ENCODE measurements around the gene MAL.

The MAL gene

GRCh38 chr2:95029898-95030341, 4.4 kb downstream of the MAL start:
- TF ChIP-seq, protein P1, sequence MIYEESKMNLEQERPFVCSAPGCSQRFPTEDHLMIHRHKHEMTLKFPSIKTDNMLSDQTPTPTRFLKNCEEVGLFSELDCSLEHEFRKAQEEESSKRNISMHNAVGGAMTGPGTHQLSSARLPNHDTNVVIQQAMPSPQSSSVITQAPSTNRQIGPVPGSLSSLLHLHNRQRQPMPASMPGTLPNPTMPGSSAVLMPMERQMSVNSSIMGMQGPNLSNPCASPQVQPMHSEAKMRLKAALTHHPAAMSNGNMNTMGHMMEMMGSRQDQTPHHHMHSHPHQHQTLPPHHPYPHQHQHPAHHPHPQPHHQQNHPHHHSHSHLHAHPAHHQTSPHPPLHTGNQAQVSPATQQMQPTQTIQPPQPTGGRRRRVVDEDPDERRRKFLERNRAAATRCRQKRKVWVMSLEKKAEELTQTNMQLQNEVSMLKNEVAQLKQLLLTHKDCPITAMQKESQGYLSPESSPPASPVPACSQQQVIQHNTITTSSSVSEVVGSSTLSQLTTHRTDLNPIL (CRISPR knock-in tag; IDR thresholded peaks at IDR 0.05; ENCODE audit: low read depth), result no peak
- no peak for TF ChIP-seq ISL1 (CRISPR knock-in tag; IDR thresholded peaks at IDR 0.05)
- TF ChIP-seq SNAI2 (CRISPR knock-in tag; IDR thresholded peaks at IDR 0.05), result no peak
- no peak for TF ChIP-seq PPARA (CRISPR knock-in tag; IDR thresholded peaks at IDR 0.05; ENCODE audit: borderline replicate concordance)
- TF ChIP-seq TOX (CRISPR knock-in tag; IDR thresholded peaks at IDR 0.05; ENCODE audit: borderline replicate concordance), result no peak
- TF ChIP-seq ZNF70 (CRISPR knock-in tag; IDR thresholded peaks at IDR 0.05), result no peak
- TF ChIP-seq ARNTL (CRISPR knock-in tag; IDR thresholded peaks at IDR 0.05; ENCODE audit: borderline replicate concordance, low read depth), result no peak
- no peak for TF ChIP-seq CSDC2 (CRISPR knock-in tag; IDR thresholded peaks at IDR 0.05)
- no peak for TF ChIP-seq RARB (CRISPR knock-in tag; IDR thresholded peaks at IDR 0.05)
- ATAC-seq, result no peak

- ATAC-seq, result no peak
These were observed 5.0 kb downstream of the MAL start for GRCh38 chr2:95030496-95030895.

More at GRCh38 chr2:95030496-95030895, 5.0 kb downstream of the MAL start:
- no peak for TF ChIP-seq ZNF70 (CRISPR knock-in tag; IDR thresholded peaks at IDR 0.05)
- TF ChIP-seq, protein P1 (CRISPR knock-in tag; IDR thresholded peaks at IDR 0.05; ENCODE audit: low read depth), result no peak
- TF ChIP-seq PATZ1 (CRISPR knock-in tag; IDR thresholded peaks at IDR 0.05; ENCODE audit: borderline replicate concordance), result no peak
- TF ChIP-seq SNAI2 (CRISPR knock-in tag; IDR thresholded peaks at IDR 0.05), result no peak
- no peak for TF ChIP-seq ZC3H10 (CRISPR knock-in tag; IDR thresholded peaks at IDR 0.05)
- TF ChIP-seq PPARA (CRISPR knock-in tag; IDR thresholded peaks at IDR 0.05; ENCODE audit: borderline replicate concordance), result no peak
- TF ChIP-seq, protein P2, sequence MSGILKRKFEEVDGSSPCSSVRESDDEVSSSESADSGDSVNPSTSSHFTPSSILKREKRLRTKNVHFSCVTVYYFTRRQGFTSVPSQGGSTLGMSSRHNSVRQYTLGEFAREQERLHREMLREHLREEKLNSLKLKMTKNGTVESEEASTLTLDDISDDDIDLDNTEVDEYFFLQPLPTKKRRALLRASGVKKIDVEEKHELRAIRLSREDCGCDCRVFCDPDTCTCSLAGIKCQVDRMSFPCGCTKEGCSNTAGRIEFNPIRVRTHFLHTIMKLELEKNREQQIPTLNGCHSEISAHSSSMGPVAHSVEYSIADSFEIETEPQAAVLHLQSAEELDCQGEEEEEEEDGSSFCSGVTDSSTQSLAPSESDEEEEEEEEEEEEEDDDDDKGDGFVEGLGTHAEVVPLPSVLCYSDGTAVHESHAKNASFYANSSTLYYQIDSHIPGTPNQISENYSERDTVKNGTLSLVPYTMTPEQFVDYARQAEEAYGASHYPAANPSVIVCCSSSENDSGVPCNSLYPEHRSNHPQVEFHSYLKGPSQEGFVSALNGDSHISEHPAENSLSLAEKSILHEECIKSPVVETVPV (CRISPR knock-in tag; IDR thresholded peaks at IDR 0.05), result no peak
- TF ChIP-seq, protein P3, sequence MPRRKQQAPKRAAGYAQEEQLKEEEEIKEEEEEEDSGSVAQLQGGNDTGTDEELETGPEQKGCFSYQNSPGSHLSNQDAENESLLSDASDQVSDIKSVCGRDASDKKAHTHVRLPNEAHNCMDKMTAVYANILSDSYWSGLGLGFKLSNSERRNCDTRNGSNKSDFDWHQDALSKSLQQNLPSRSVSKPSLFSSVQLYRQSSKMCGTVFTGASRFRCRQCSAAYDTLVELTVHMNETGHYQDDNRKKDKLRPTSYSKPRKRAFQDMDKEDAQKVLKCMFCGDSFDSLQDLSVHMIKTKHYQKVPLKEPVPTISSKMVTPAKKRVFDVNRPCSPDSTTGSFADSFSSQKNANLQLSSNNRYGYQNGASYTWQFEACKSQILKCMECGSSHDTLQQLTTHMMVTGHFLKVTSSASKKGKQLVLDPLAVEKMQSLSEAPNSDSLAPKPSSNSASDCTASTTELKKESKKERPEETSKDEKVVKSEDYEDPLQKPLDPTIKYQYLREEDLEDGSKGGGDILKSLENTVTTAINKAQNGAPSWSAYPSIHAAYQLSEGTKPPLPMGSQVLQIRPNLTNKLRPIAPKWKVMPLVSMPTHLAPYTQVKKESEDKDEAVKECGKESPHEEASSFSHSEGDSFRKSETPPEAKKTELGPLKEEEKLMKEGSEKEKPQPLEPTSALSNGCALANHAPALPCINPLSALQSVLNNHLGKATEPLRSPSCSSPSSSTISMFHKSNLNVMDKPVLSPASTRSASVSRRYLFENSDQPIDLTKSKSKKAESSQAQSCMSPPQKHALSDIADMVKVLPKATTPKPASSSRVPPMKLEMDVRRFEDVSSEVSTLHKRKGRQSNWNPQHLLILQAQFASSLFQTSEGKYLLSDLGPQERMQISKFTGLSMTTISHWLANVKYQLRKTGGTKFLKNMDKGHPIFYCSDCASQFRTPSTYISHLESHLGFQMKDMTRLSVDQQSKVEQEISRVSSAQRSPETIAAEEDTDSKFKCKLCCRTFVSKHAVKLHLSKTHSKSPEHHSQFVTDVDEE (CRISPR knock-in tag; IDR thresholded peaks at IDR 0.05), result no peak
- no peak for TF ChIP-seq ISL1 (CRISPR knock-in tag; IDR thresholded peaks at IDR 0.05)
- TF ChIP-seq GLIS3 (CRISPR knock-in tag; IDR thresholded peaks at IDR 0.05), result no peak
- TF ChIP-seq TCF4 (CRISPR knock-in tag; IDR thresholded peaks at IDR 0.05; ENCODE audit: borderline replicate concordance), result no peak
- no peak for TF ChIP-seq ZFP3 (CRISPR knock-in tag; IDR thresholded peaks at IDR 0.05)
- TF ChIP-seq BACH2 (CRISPR knock-in tag; IDR thresholded peaks at IDR 0.05; ENCODE audit: borderline replicate concordance), result no peak
- no peak for TF ChIP-seq ARNTL (CRISPR knock-in tag; IDR thresholded peaks at IDR 0.05; ENCODE audit: borderline replicate concordance, low read depth)
- no peak for TF ChIP-seq OSR1 (CRISPR knock-in tag; IDR thresholded peaks at IDR 0.05)
